ENCODE results near the gene NAALADL1. TPM values are rescaled to one million over a fixed set of nuclear protein-coding genes. Genes with fewer than 3 reads are reported as not detected.
"Not testable (repeated sequence)": the region's sequence is repeated elsewhere in the genome, so short reads cannot be mapped to it uniquely, and the experiment has no call there.

Gene NAALADL1
- total RNA-seq, 1 experiment from 2014 or later: not detected

DNA sequence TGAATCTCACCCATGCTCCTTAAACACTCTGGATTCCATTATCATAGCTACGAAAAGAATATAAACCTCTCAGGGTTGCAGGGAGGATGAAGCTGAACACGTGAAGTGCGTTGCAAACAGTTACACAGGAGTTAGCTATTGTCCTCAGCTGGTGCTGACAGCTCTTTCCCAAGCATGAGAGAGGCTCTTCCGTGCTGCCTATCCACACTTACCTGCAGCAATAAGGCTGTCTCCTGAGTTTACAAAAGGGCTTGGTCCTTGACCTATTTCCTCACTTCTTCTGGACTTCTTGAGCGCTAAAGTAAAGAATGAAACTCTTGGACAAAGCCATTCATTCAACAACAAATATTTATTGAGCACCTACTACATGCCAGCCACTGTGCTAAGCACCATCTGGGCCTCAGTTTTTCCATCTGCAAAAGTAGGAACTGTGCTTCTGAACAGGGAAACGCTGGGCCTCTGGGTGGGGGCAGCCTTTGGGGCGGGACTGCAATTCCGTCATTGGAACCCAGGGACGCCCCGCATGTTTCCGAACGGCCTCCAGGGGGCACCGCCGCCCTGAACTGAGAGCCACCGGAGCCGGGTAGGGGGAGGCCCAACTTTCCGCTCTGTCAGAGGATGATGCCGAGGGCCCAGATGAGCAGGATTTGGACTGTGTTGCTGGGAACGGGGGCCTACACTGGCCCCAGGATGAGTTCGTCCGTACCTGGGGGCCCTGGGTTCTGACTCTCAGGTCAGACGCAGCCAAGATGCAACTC, 45.0 kb downstream of the NAALADL1 start:
- Histone ChIP-seq H3K27me3 (ENCODE audit: low read length) (no peaks in the 10 kb centered on the region), H3K27ac (ENCODE audit: low read length) (peak overlapping the region; percentile 85), H2AFZ (ENCODE audit: low read length) (peak overlapping the region; percentile 93), H3K9me3 (ENCODE audit: low read length) (no peaks in the 10 kb centered on the region), H3K4me2 (ENCODE audit: low read depth, low read length, poor library complexity, severe bottlenecking) (peak overlapping the region; percentile 94), H3K9me2 (replicated peaks; ENCODE audit: insufficient read depth, low read length) (no peaks in the 10 kb centered on the region), H3K9ac (ENCODE audit: low read length) (peak overlapping the region; percentile 95), H3K36me3 (ENCODE audit: insufficient read depth, low read length) (peaks cover 10% of the 10 kb centered on the region; the same call in 1 of the 2 replicates), H4K20me1 (ENCODE audit: insufficient read depth, low read depth, low read length) (no peaks in the 10 kb centered on the region), H3K4me1 (ENCODE audit: low read length) (peaks cover 17% of the 10 kb centered on the region), H3K4me3 (ENCODE audit: low read length) (peak overlapping the region; percentile 75), H3K79me2 (ENCODE audit: low read length) (peaks cover 18% of the 10 kb centered on the region)
- peak; percentile 96 for DNase-seq

DNA sequence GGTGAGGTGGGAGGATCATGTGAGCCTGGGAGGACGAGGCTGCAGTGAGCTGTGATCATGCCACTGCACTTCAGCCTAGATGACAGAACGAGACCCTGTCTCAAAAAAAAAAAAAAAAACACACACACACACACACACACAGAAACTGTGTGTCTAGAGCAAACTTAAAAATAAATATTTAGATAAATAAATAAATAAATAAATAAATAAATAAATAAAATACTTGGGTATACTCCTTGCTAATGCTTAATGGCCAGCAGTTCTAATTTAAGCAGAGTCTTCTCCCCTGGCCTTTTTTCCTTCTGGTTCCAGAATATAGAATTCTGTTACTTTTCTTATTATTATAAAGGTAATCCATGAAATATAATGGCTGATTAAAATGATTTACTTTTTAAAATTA, 49.5 kb downstream of the NAALADL1 start:
- Histone ChIP-seq H3K4me2 (ENCODE audit: low read depth, low read length, poor library complexity, severe bottlenecking) (no peak overlapping the region), H2AFZ (ENCODE audit: low read length) (no peak overlapping the region), H3K27me3 (ENCODE audit: low read length) (no peaks in the 10 kb centered on the region), H4K20me1 (ENCODE audit: insufficient read depth, low read depth, low read length) (no peaks in the 10 kb centered on the region), H3K79me2 (ENCODE audit: low read length) (no peaks in the 10 kb centered on the region), H3K9me2 (replicated peaks; ENCODE audit: insufficient read depth, low read length) (no peaks in the 10 kb centered on the region), H3K9me3 (ENCODE audit: low read length) (no peaks in the 10 kb centered on the region), H3K4me3 (ENCODE audit: low read length) (no peak overlapping the region), H3K4me1 (ENCODE audit: low read length) (peaks cover 8% of the 10 kb centered on the region), H3K9ac (ENCODE audit: low read length) (no peak overlapping the region), H3K36me3 (ENCODE audit: insufficient read depth, low read length) (no peaks in the 10 kb centered on the region), H3K27ac (ENCODE audit: low read length) (no peak overlapping the region)
- no peak for DNase-seq

DNA sequence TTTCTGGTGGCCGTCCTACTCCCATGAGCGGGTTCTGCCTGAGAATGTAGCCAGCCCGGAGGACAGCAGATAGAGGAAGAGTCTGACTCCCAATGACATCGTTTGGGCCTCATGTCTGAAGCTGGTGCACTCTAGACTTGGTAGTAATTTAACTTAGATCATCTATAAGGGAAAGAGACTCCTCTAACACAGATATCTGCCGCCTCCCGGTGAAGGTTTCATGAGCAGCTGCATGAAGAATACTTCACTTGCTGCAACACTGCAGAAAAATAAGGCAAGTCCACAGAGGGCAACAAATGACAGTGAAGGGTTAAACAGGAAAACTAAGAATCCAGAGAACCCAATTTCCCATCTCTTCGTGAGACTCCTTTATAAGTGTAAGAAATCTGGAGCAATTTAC, 50.3 kb downstream of the NAALADL1 start:
- no peak for DNase-seq
- no peaks in the 10 kb centered on the region for H4K20me1 ChIP-seq (ENCODE audit: insufficient read depth, low read depth, low read length)
- H3K27ac ChIP-seq (ENCODE audit: low read length): no peak overlapping the region
- no peaks in the 10 kb centered on the region for H3K79me2 ChIP-seq (ENCODE audit: low read length)
- H3K9ac ChIP-seq (ENCODE audit: low read length): no peak overlapping the region
- H3K4me2 ChIP-seq (ENCODE audit: low read depth, low read length, poor library complexity, severe bottlenecking): no peak overlapping the region
- H3K36me3 ChIP-seq (ENCODE audit: insufficient read depth, low read length): no peaks in the 10 kb centered on the region
- no peaks in the 10 kb centered on the region for H3K9me2 ChIP-seq (replicated peaks; ENCODE audit: insufficient read depth, low read length)
- H2AFZ ChIP-seq (ENCODE audit: low read length): no peak overlapping the region
- H3K27me3 ChIP-seq (ENCODE audit: low read length): no peaks in the 10 kb centered on the region
- H3K9me3 ChIP-seq (ENCODE audit: low read length): no peaks in the 10 kb centered on the region
- no peak overlapping the region for H3K4me3 ChIP-seq (ENCODE audit: low read length)
- peaks cover under 1% of the 10 kb centered on the region for H3K4me1 ChIP-seq (ENCODE audit: low read length)

DNA sequence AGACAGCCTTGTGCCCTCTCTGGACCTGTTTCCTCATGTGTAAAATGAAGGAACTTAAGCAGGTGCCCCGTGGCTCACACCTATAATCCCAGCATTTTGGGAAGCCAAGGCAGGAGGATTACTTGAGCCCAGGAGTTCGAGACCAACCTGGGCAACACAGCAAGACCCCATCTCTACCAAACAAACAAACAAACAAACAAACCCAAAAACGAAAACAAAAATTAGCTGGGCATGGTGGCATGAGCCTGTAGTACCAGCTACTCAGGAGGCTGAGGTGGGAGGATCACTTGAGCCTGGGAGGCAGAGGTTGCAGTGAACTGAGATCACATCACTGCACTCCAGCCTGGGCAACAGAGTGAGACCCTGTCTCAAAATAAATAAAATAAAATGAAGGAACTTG, 54.4 kb downstream of the NAALADL1 start:
- not testable (repeated sequence) for H3K4me1 ChIP-seq (ENCODE audit: low read length); H3K79me2 ChIP-seq (ENCODE audit: low read length); H3K9me2 ChIP-seq (replicated peaks; ENCODE audit: insufficient read depth, low read length); H3K9me3 ChIP-seq (ENCODE audit: low read length); H4K20me1 ChIP-seq (ENCODE audit: insufficient read depth, low read depth, low read length); H3K4me3 ChIP-seq (ENCODE audit: low read length); H3K9ac ChIP-seq (ENCODE audit: low read length); H3K27ac ChIP-seq (ENCODE audit: low read length); DNase-seq; H3K4me2 ChIP-seq (ENCODE audit: low read depth, low read length, poor library complexity, severe bottlenecking); H2AFZ ChIP-seq (ENCODE audit: low read length); H3K36me3 ChIP-seq (ENCODE audit: insufficient read depth, low read length); H3K27me3 ChIP-seq (ENCODE audit: low read length)

DNA sequence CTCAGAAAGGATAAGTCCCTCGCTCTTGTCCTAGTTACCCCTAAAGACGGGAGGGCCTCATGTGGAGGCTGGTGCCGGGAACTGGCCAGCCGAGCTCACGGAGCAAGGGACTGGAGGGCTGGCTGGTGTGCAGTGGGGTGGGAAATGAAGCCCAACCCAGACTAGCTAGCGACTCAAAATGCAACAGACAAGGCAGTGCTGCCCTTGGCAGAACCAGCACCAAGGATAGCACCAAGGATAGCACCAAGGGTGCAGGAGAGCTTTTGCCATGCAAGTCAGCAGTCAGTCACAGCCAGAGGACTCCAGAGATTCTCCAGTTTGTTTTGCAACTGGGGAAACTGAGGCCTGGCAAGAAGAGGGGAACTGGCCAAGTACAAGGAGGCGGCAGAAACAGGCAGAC, 55.1 kb downstream of the NAALADL1 start:
- Histone ChIP-seq H3K9me2 (replicated peaks; ENCODE audit: insufficient read depth, low read length) (no peaks in the 10 kb centered on the region), H3K79me2 (ENCODE audit: low read length) (no peaks in the 10 kb centered on the region), H3K9me3 (ENCODE audit: low read length) (no peaks in the 10 kb centered on the region), H4K20me1 (ENCODE audit: insufficient read depth, low read depth, low read length) (no peaks in the 10 kb centered on the region), H3K4me3 (ENCODE audit: low read length) (no peak overlapping the region), H3K27me3 (ENCODE audit: low read length) (no peaks in the 10 kb centered on the region), H3K9ac (ENCODE audit: low read length) (no peak overlapping the region), H3K4me2 (ENCODE audit: low read depth, low read length, poor library complexity, severe bottlenecking) (no peak overlapping the region), H3K4me1 (ENCODE audit: low read length) (peaks cover 8% of the 10 kb centered on the region), H3K27ac (ENCODE audit: low read length) (no peak overlapping the region), H2AFZ (ENCODE audit: low read length) (no peak overlapping the region), H3K36me3 (ENCODE audit: insufficient read depth, low read length) (no peaks in the 10 kb centered on the region)
- no peak for DNase-seq

DNA sequence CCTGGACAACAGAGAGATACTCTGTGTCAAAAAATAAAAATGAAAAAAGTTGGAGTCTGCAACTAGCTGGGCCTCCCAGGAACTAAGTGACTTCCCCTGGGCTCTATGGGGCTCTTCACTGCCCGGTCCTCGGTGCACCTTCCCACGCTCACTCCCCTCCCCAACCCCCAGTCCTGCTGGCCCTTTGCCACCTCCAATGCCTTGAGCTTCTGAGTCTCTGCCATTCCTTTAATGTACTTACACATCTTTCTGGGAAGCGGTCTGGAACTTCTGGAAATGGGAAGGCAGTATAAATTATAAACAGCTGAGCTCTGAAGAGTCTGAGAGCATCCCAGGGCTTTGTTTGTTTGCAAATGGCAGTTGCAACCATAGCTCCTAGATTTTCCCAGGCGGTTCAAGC, 55.6 kb downstream of the NAALADL1 start:
- no peak overlapping the region for H3K4me3 ChIP-seq (ENCODE audit: low read length)
- H3K9me2 ChIP-seq (replicated peaks; ENCODE audit: insufficient read depth, low read length): no peaks in the 10 kb centered on the region
- no peaks in the 10 kb centered on the region for H3K9me3 ChIP-seq (ENCODE audit: low read length)
- H3K27ac ChIP-seq (ENCODE audit: low read length): no peak overlapping the region
- no peaks in the 10 kb centered on the region for H4K20me1 ChIP-seq (ENCODE audit: insufficient read depth, low read depth, low read length)
- no peak overlapping the region for H2AFZ ChIP-seq (ENCODE audit: low read length)
- DNase-seq: no peak
- no peaks in the 10 kb centered on the region for H3K27me3 ChIP-seq (ENCODE audit: low read length)
- no peak overlapping the region for H3K9ac ChIP-seq (ENCODE audit: low read length)
- H3K36me3 ChIP-seq (ENCODE audit: insufficient read depth, low read length): no peaks in the 10 kb centered on the region
- H3K4me2 ChIP-seq (ENCODE audit: low read depth, low read length, poor library complexity, severe bottlenecking): no peak overlapping the region
- no peaks in the 10 kb centered on the region for H3K79me2 ChIP-seq (ENCODE audit: low read length)
- H3K4me1 ChIP-seq (ENCODE audit: low read length): peaks cover 9% of the 10 kb centered on the region

DNA sequence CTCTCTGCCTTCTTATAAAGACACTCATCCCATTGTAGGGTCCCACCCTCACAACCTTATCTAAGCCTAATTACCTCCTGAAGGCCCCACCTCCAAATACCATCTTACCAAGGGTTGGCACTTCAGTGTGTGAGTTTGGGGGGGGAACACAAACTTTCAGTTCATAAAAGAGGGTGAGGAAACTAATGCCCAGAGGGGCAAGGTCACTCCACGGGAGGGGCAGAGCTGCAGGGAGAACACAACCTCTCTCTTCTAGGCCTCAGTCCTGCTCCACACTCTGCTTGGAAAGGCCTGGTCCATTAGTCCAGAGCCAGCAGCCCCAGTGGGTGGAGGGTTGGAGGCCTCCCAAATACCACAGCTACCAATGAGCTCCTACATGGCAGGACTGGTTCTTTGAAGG, 58.9 kb downstream of the NAALADL1 start:
- H4K20me1 ChIP-seq (ENCODE audit: insufficient read depth, low read depth, low read length): no peaks in the 10 kb centered on the region

DNA sequence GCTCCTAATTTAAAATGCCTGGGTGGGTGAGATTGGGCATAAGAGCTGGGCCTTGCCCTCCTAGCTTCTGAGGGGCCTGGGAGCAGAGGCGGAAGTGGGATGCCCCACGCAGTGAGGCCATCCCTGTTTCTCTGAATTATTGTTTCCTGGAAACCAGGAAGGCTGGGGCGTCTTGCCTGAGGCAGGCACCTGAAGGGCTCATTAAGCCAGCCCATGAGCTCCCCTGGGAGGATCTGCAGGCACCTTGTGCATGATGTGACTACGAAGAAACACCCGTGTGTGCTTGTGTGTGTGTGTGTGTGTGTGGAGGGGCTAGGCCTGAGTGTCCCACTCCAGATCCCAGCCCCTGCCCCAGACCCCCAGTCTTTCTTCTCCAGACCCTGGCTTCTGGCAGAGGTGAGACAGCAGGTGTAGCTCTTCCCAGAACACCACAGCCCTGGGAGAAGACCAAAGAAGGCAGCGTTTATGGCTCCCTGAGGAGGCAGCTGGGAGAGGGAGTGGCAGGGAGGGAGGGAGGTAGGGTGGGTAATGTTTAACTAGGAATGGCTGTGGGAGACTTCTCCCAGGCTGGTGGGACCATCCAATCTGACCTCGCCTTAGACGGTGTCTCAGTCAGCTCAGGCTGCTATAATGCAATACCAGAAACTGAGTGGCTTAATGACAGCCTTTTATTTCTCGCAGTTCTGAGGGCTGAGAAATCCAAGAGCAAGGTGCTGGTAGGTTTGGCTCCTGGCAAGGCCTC, 59.5 kb downstream of the NAALADL1 start:
- Histone ChIP-seq H4K20me1 (ENCODE audit: insufficient read depth, low read depth, low read length) (no peaks in the 10 kb centered on the region), H3K9ac (ENCODE audit: low read length) (no peak overlapping the region), H3K79me2 (ENCODE audit: low read length) (no peaks in the 10 kb centered on the region), H3K9me2 (replicated peaks; ENCODE audit: insufficient read depth, low read length) (no peaks in the 10 kb centered on the region), H3K27me3 (ENCODE audit: low read length) (no peaks in the 10 kb centered on the region), H3K27ac (ENCODE audit: low read length) (no peak overlapping the region), H2AFZ (ENCODE audit: low read length) (0 out of 2 replicates have a peak overlapping the region, but pooled peaks have one; percentile 5), H3K9me3 (ENCODE audit: low read length) (no peaks in the 10 kb centered on the region), H3K36me3 (ENCODE audit: insufficient read depth, low read length) (no peaks in the 10 kb centered on the region), H3K4me3 (ENCODE audit: low read length) (no peak overlapping the region), H3K4me1 (ENCODE audit: low read length) (peaks cover 20% of the 10 kb centered on the region), H3K4me2 (ENCODE audit: low read depth, low read length, poor library complexity, severe bottlenecking) (no peak overlapping the region)
- DNase-seq: no peak

More for the DNA sequence above, 58.9 kb downstream of the NAALADL1 start:
- peaks cover 20% of the 10 kb centered on the region for H3K4me1 ChIP-seq (ENCODE audit: low read length)
- H2AFZ ChIP-seq (ENCODE audit: low read length): no peak overlapping the region
- DNase-seq: no peak
- H3K9ac ChIP-seq (ENCODE audit: low read length): no peak overlapping the region
- no peaks in the 10 kb centered on the region for H3K27me3 ChIP-seq (ENCODE audit: low read length)
- no peaks in the 10 kb centered on the region for H3K79me2 ChIP-seq (ENCODE audit: low read length)
- H3K36me3 ChIP-seq (ENCODE audit: insufficient read depth, low read length): no peaks in the 10 kb centered on the region
- H3K9me2 ChIP-seq (replicated peaks; ENCODE audit: insufficient read depth, low read length): no peaks in the 10 kb centered on the region
- no peak overlapping the region for H3K4me2 ChIP-seq (ENCODE audit: low read depth, low read length, poor library complexity, severe bottlenecking)
- no peak overlapping the region for H3K4me3 ChIP-seq (ENCODE audit: low read length)
- no peak overlapping the region for H3K27ac ChIP-seq (ENCODE audit: low read length)
- no peaks in the 10 kb centered on the region for H3K9me3 ChIP-seq (ENCODE audit: low read length)
